HCEC 1CT (cell line): Measurements from ENCODE around the gene FIBCD1.

Experiments used
- DNase-seq: peaks from one replicate; pipeline ENCODE4 v3.0.0-alpha.2; 2017

FIBCD1 gene

GRCh38 chr9:130934702-130935647 is 4.1 kb downstream of the FIBCD1 start:
- DNase-seq = no peak

GRCh38 chr9:130934246-130934645 is 4.8 kb downstream of the FIBCD1 start:
- DNase-seq = no peak

- peak; percentile 29 for DNase-seq
Observed at GRCh38 chr9:130933114-130934046, 5.7 kb downstream of the FIBCD1 start.

GRCh38 chr9:130932255-130933079 is 6.6 kb downstream of the FIBCD1 start:
- DNase-seq = no peak

- no peak for DNase-seq
Observed at GRCh38 chr9:130931508-130932254, 7.4 kb downstream of the FIBCD1 start.

GRCh38 chr9:130930804-130931349 is 8.2 kb downstream of the FIBCD1 start:
- DNase-seq = no peak

GRCh38 chr9:130930132-130930803 is 8.8 kb downstream of the FIBCD1 start:
- no peak for DNase-seq

- no peak for DNase-seq
Observed at GRCh38 chr9:130929571-130930038, 9.4 kb downstream of the FIBCD1 start.

GRCh38 chr9:130927995-130928900 is 10.8 kb downstream of the FIBCD1 start:
- peak; percentile 27 for DNase-seq

- DNase-seq = no peak
Observed at GRCh38 chr9:130927338-130927737, 11.7 kb downstream of the FIBCD1 start.

- DNase-seq = no peak
Observed at GRCh38 chr9:130925050-130925678, 13.9 kb downstream of the FIBCD1 start.

- DNase-seq = no peak
Observed at GRCh38 chr9:130924448-130924788, 14.6 kb downstream of the FIBCD1 start.

- DNase-seq = no peak
Observed at GRCh38 chr9:130923611-130924447, 15.2 kb downstream of the FIBCD1 start.

- no peak for DNase-seq
Observed at GRCh38 chr9:130922893-130923610, 16.0 kb downstream of the FIBCD1 start.

GRCh38 chr9:130921989-130922892 is 16.8 kb downstream of the FIBCD1 start:
- no peak for DNase-seq

GRCh38 chr9:130921300-130921988 is 17.6 kb downstream of the FIBCD1 start:
- no peak for DNase-seq
